GM19023 (cell line): ENCODE measurements around the gene NEGR1.
"Not testable (repeated sequence)": the region's sequence is repeated elsewhere in the genome, so short reads cannot be mapped to it uniquely, and the experiment has no call there.

ENCODE experiments used
- ATAC-seq: cut with Tn5 transposase; IDR thresholded peaks from one replicate; pipeline ENCODE4 v1.9.1; 2021; ENCODE audit warnings: mild to moderate bottlenecking, moderate library complexity; ENCODE audit not compliant: unreplicated experiment

Gene NEGR1

DNA sequence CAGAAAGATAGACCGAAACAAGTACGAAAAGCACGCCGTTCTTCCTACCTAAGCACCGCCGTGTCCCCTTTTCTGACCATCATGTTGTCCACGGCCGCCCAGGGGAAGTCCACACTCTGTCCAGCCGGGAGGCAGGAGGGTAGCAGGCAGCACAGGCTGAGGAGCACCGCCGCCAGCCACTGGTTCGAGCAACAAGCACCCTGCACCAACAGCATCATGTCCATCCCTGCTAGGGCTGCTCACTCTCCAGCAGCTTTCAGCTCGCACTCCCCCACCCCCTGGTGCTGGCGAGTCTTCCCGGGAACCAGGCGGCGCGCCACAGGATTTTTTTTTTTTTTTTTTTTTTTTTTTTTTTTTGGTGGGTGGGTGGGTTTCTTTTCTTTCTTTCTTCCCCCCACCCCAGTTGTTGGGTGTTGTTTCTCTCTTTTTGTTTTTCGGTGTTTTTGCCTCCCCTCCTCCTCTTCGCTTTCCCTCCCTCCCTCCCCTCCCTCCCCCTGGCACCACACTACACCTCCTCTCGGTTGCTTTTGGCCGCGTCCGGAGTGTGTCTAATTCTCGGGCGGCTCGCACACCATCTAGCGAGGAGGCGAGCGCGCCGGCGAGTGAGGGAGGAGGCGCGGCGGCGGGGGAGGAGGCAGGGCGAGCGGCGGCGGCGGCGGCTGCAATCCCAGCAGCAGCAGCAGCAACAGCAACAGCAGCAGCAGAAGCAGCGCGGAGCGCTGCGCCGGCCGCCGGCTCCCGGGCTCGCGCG lies at the start of gene NEGR1:
Gene NEGR1, minus strand, starts transcription at position 269 of the 751 bp plus-strand sequence.
- peak; percentile 83 for ATAC-seq

DNA sequence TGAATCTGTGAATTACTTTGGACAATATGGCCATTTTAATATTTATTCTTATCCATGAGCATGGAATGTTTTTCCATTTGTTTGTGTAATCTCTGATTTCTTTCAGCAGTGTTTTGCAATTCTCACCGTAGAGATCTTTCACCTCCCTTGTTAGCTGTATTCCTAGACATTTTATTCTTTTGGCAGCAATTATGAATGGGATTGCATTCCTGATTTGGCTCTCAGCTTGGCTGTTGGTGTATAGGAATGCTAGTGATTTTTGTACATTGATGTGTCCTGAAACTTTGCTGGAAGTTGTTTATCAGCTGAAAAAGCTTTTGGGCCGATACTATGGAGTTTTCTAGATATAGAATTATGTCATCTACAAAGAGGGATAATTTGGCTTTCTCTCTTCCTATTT lies 44.2 kb upstream of the NEGR1 start:
- ATAC-seq, result no peak

DNA sequence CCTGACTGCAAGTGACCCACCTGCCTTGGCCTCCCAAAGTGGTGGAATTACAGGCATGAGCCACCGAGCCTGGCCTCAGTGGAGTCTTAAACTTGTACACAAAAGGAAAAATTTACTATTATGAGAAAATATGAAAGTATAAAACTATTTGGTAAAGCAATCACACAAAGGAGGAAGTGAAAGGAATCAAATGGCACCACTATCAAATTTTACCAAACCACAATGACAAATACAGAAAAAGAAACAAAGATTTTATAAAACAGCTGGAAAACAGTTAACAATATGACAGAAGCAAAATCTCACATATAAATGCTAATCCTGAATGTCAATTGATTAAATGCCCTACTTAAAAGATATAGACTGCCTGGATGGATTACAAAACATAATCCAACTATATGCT lies 42.1 kb upstream of the NEGR1 start:
- ATAC-seq, result no peak

GRCh38 chr1:72322910-72323309 lies 40.6 kb upstream of the NEGR1 start:
- no peak for ATAC-seq

- no peak for ATAC-seq
Measured at GRCh38 chr1:72296501-72296900, 14.2 kb upstream of the NEGR1 start.

DNA sequence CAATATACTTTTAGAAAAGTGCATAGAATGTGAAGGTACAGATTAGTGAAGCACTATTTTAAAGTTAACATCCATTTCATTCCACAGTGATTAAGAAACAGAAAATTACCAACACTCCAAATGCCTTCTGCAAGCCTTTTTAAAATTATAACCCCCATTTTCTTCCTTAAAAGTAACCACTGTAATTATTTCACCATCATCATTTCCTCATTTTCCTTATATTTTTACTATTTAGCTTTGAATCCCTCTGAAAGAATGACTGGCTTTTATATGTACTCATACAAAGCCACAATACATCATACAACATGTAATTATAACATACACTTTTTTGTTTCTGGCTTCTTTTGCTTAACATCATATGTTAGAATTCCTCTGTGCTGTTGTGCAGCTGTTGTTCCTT lies 6.5 kb upstream of the NEGR1 start:
- no peak for ATAC-seq

GRCh38 chr1:72286401-72286800 lies 4.1 kb upstream of the NEGR1 start:
- no peak for ATAC-seq

GRCh38 chr1:72285074-72285425 lies 2.7 kb upstream of the NEGR1 start:
- ATAC-seq, result no peak

GRCh38 chr1:72284348-72285073 lies 2.2 kb upstream of the NEGR1 start:
- peak; percentile 49 for ATAC-seq

GRCh38 chr1:72284084-72284347 lies 1.7 kb upstream of the NEGR1 start:
- ATAC-seq, result no peak

DNA sequence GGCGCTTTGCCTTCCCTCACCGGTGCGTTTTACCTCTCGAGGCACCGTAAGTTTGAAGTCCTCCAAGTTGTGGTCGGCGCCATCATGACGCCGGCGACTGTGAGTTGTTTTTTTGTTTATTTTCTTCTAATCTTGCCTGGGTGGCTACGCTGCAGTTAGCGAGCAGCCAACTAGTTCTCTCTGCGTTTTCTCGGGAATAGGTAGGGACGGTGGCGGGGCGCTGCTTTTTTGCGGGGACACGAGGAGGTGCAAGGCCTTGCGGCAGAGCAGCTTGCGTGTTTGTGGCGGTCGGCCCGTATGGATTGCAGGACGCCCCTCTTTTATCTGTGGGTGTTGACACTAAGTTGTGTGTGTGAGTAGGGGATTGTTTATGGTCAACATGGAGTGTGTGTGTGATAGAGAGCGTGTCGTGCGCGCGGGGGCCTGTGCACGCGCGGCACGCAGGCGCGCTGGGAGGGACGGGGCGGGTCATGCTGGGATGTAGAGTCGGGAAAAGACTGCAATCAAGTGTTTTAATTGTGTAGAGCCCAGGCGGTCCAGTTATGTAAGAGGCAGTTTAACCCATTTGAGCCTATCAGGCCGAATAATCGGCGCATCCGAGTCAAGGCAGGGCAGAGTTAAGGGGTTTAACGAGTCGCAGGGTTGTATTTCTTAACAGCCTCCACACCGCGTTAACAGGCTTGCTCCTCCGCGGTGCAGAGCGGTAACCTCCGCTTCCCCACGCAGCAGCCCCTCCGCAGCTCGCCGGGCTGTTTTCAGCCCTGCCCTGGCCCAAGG lies 1.2 kb upstream of the NEGR1 start:
- no peak for ATAC-seq

GRCh38 chr1:72283022-72283306 lies 625 bp upstream of the NEGR1 start:
- peak; percentile 16 for ATAC-seq

GRCh38 chr1:72281637-72282270 lies 585 bp downstream of the NEGR1 start:
- no peak for ATAC-seq

GRCh38 chr1:72281144-72281543 lies 1.2 kb downstream of the NEGR1 start:
- no peak for ATAC-seq

DNA sequence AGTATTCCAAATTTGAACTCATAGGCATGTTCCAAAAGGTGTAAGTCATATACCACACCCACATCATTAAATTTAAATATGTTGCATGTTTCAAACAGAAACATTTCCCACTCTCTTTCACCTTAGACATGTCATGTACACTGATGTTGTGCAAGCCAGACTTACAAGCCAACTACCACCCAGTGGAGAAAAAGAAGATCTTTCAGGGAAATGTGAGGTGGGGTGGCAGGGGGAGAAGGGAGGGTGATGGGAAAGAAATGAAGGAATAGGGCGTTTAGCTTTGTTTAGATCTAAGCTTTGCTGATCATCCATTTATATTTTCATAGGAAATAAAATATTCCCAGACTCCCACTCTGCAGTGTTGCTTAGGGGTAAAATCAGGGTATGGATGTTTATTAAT lies 1.6 kb downstream of the NEGR1 start:
- no peak for ATAC-seq

DNA sequence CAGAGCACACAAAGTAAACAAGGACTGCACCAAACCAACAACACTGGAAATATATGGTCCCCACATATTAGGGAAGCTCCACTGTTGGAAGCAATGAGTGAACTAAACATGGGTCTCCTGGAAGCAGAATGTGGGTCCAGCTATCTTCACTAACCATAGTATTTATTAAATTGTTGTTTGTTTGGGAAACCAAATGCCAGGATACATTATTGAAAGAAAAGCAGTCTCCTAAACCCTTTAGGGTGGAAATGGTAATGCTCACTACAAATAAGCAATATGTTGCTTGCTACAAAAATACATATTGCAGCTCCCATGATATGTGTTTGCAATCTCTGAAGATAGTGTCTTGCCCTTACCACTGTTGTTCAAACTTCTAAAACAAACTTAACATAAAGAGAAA lies 2.2 kb downstream of the NEGR1 start:
- ATAC-seq, result no peak

- ATAC-seq, result no peak
Measured at GRCh38 chr1:72278461-72278860, 3.9 kb downstream of the NEGR1 start.

GRCh38 chr1:72271555-72272085 lies 10.7 kb downstream of the NEGR1 start:
- ATAC-seq, result no peak

GRCh38 chr1:72262735-72263134 lies 19.6 kb downstream of the NEGR1 start:
- no peak for ATAC-seq

- no peak for ATAC-seq
Measured at GRCh38 chr1:72253132-72253531, 29.2 kb downstream of the NEGR1 start.

GRCh38 chr1:72241397-72241796 lies 40.9 kb downstream of the NEGR1 start:
- ATAC-seq, result no peak

DNA sequence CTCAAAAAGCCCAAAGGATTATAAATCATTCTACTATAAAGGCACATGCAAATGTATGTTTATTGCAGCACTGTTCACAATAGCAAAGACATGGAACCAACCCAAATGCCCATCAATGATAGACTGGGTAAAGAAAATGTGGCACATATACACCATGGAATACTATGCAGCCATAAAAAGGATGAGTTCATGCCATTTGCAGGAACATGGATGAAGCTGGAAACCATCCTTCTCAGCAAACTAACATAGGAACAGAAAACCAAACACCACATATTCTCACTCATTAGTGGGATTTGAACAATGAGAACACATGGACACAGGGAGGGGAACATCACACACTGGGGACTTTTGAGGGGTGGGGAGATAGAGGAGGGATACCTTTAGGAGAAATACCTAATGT lies 46.4 kb downstream of the NEGR1 start:
- ATAC-seq, result not testable (repeated sequence)
